A549 (cell line): ENCODE results near the gene SAMM50. TPM values are rescaled to one million over a fixed set of nuclear protein-coding genes. Genes with fewer than 3 reads are reported as not detected.

Source experiments
- ATAC-seq, 2 experiments: fragments of 200-7000 bp in 1 of 2; fragments of >200 bp in 1 of 2; cut with Nextera tagmentation in 1 of 2; cut with Tn5 transposase in 1 of 2; 3 replicates each; pipeline versions ENCODE4 v1.8.0 to v1.9.1; 2018 to 2020; ENCODE audit warnings: mild to moderate bottlenecking in 1 of 2, moderate library complexity in 1 of 2
- CTCF ChIA-PET: fragments of 300-600 bp; sonication (Branson Sonifier 250); formaldehyde crosslinking; extraction: SDS; loops from one replicate; lab custom pipeline; 2021; ENCODE audit warnings: antibody characterized with exemption, inconsistent platforms; lab: Yijun Ruan, JAX
- POLR2A ChIA-PET: fragments of 350-600 bp; formaldehyde crosslinking; extraction: SDS; loops from one replicate; lab custom pipeline; 2021; ENCODE audit warnings: antibody characterized with exemption, inconsistent platforms; lab: Yijun Ruan, JAX
- DNase-seq, 2 experiments: peaks; one replicate each; pipeline versions ENCODE4 v3.0.0 to v3.0.0-alpha.2; 2011 to 2016; ENCODE audit warnings: low read depth in 1 of 2, low spot score in 1 of 2
- FAIRE-seq: peaks from 2 replicates; lab custom pipeline; 2011; peaks lifted over from hg19 to GRCh38; lab: Jason Lieb, UNC
- H3K27ac ChIP-seq, 2 experiments: fragments of >200 bp; sonication (Bioruptor Twin); formaldehyde crosslinking; 3 replicates each; pipeline ENCODE4 v1.5.1; 2016 to 2017
- H3K4me1 ChIP-seq: fragments of >200 bp; sonication (Bioruptor Twin); formaldehyde crosslinking; 3 replicates; pipeline ENCODE4 v1.6.1; 2016
- H3K4me2 ChIP-seq: fragments of >200 bp; sonication (Bioruptor Twin); formaldehyde crosslinking; 3 replicates; pipeline ENCODE4 v1.6.1; 2016
- H3K4me3 ChIP-seq: fragments of >200 bp; sonication (Bioruptor Twin); formaldehyde crosslinking; 3 replicates; pipeline ENCODE4 v1.5.1; 2016
- H3K9me3 ChIP-seq: fragments of >200 bp; sonication (Bioruptor Twin); formaldehyde crosslinking; 3 replicates; pipeline ENCODE4 v1.6.1; 2016
- BCL3 ChIP-seq: fragments of >200 bp; sonication (Bioruptor Twin); formaldehyde crosslinking; IDR thresholded peaks from 3 replicates; pipeline ENCODE4 v1.6.1; 2016
- BHLHE40 ChIP-seq: IDR thresholded peaks from 2 replicates; pipeline ENCODE4 v1.6.1; 2012; ENCODE audit warnings: low read depth, low read length, inconsistent platforms
- CBX2 ChIP-seq: fragments of 200-600 bp; sonication (generic); IDR thresholded peaks from 2 replicates; pipeline ENCODE4 v1.6.1; 2016; ENCODE audit warnings: low read depth, mild to moderate bottlenecking, borderline replicate concordance
- CBX8 ChIP-seq: fragments of 200-600 bp; sonication (generic); IDR thresholded peaks from 2 replicates; pipeline ENCODE4 v1.6.1; 2016
- CEBPB ChIP-seq, 2 experiments: fragments of >200 bp in 1 of 2; sonication (Bioruptor Twin) in 1 of 2; formaldehyde crosslinking in 1 of 2; IDR thresholded peaks; 2 replicates each; pipeline ENCODE4 v1.6.1; 2012 to 2016
- CHD2 ChIP-seq: fragments of 150-350 bp; IDR thresholded peaks from 2 replicates; pipeline ENCODE4 v1.6.1; 2014; ENCODE audit warnings: low read length; ENCODE audit not compliant: partially characterized antibody
- CHD4 ChIP-seq: fragments of 200-600 bp; sonication (generic); IDR thresholded peaks from 2 replicates; pipeline ENCODE4 v1.6.1; 2016; ENCODE audit warnings: antibody characterized with exemption, mild to moderate bottlenecking, borderline replicate concordance
- CTCF ChIP-seq: fragments of >200 bp; sonication (Bioruptor Twin); formaldehyde crosslinking; IDR thresholded peaks from 3 replicates; pipeline ENCODE4 v1.5.1; 2016
- E2F6 ChIP-seq: IDR thresholded peaks from 2 replicates; pipeline ENCODE4 v1.6.1; 2012; ENCODE audit warnings: low read depth, borderline replicate concordance
- EP300 ChIP-seq, 2 experiments: fragments of >200 bp; sonication (Bioruptor Twin); formaldehyde crosslinking; IDR thresholded peaks; 2 replicates in 1 of 2; 3 replicates in 1 of 2; pipeline ENCODE4 v1.6.1; 2016 to 2017
- FOSB ChIP-seq: fragments of 250-450 bp; sonication (Bioruptor Pico); IDR thresholded peaks from 2 replicates; pipeline ENCODE4 v1.5.0; 2020; ENCODE audit warnings: mild to moderate bottlenecking, moderate library complexity
- FOSL2 ChIP-seq, 2 experiments: fragments of 450-650 bp in 1 of 2; fragments of >200 bp in 1 of 2; sonication (Bioruptor Twin) in 1 of 2; formaldehyde crosslinking; IDR thresholded peaks; 2 replicates each; pipeline versions ENCODE4 v1.5.0 to v1.6.1; 2016 to 2020; ENCODE audit warnings: mild to moderate bottlenecking in 1 of 2, moderate library complexity in 1 of 2
- GATA3 ChIP-seq: IDR thresholded peaks from 2 replicates; pipeline ENCODE4 v1.6.1; 2012; ENCODE audit warnings: borderline replicate concordance
- HDAC2 ChIP-seq: fragments of 200-600 bp; sonication (generic); IDR thresholded peaks from 2 replicates; pipeline ENCODE4 v1.6.1; 2016
- HOXB13 ChIP-seq: fragments of 250-450 bp; sonication (Bioruptor Pico); IDR thresholded peaks from 2 replicates; pipeline ENCODE4 v1.5.0; 2020; ENCODE audit warnings: low read depth, mild to moderate bottlenecking, moderate library complexity
- MAX ChIP-seq: IDR thresholded peaks from 2 replicates; pipeline ENCODE4 v1.6.1; 2012
- MAZ ChIP-seq: fragments of 150-350 bp; IDR thresholded peaks from 2 replicates; pipeline ENCODE4 v1.6.1; 2014; ENCODE audit warnings: antibody characterized with exemption, low read depth, low read length, borderline replicate concordance
- NFE2L2 ChIP-seq: fragments of 150-350 bp; conservative IDR thresholded peaks from 2 replicates; pipeline ENCODE4 v1.6.1; 2014; ENCODE audit warnings: low read length
- NR3C1 ChIP-seq: fragments of >200 bp; sonication (Bioruptor Twin); formaldehyde crosslinking; IDR thresholded peaks from 3 replicates; pipeline ENCODE4 v1.6.1; 2017
- POLR2A ChIP-seq: IDR thresholded peaks from 2 replicates; pipeline ENCODE4 v1.6.1; 2012; ENCODE audit warnings: mild to moderate bottlenecking, low read length
- RAD21 ChIP-seq, 2 experiments: fragments of >200 bp in 1 of 2; sonication (Bioruptor Twin) in 1 of 2; formaldehyde crosslinking in 1 of 2; IDR thresholded peaks in 1 of 2; conservative IDR thresholded peaks in 1 of 2; 2 replicates in 1 of 2; 3 replicates in 1 of 2; pipeline ENCODE4 v1.6.1; 2012 to 2018; ENCODE audit warnings: inconsistent platforms in 1 of 2
- RCOR1 ChIP-seq: fragments of 150-350 bp; IDR thresholded peaks from 2 replicates; pipeline ENCODE4 v1.6.1; 2014; ENCODE audit warnings: antibody characterized with exemption, low read length, low read depth
- REST ChIP-seq: fragments of 200-600 bp; sonication (generic); IDR thresholded peaks from 2 replicates; pipeline ENCODE4 v1.6.1; 2016; ENCODE audit warnings: antibody characterized with exemption, mild to moderate bottlenecking, moderate library complexity
- RNF2 ChIP-seq: fragments of 200-600 bp; sonication (generic); IDR thresholded peaks from 2 replicates; pipeline ENCODE4 v1.6.1; 2016; ENCODE audit warnings: low read depth, mild to moderate bottlenecking, antibody characterized with exemption, moderate library complexity, borderline replicate concordance
- SMC3 ChIP-seq: fragments of >200 bp; sonication (Bioruptor Twin); formaldehyde crosslinking; IDR thresholded peaks from 3 replicates; pipeline ENCODE4 v1.6.1; 2018; ENCODE audit warnings: inconsistent platforms
- TFCP2L1 ChIP-seq: fragments of 250-450 bp; sonication (Bioruptor Pico); IDR thresholded peaks from 2 replicates; pipeline ENCODE4 v1.5.0; 2021; ENCODE audit warnings: mild to moderate bottlenecking
- ZC3H11A ChIP-seq: fragments of 450-650 bp; IDR thresholded peaks from 2 replicates; pipeline ENCODE4 v1.6.1; 2014; ENCODE audit warnings: antibody characterized with exemption, mild to moderate bottlenecking
- ZFP36 ChIP-seq: fragments of 450-650 bp; IDR thresholded peaks from 2 replicates; pipeline ENCODE4 v1.6.1; 2014; ENCODE audit warnings: borderline replicate concordance; ENCODE audit not compliant: partially characterized antibody
- WGBS: methylation state at CpG from one replicate; pipeline ENCODE4 v1.1.6; 2017; ENCODE audit errors: missing lambda C conversion rate; 5-methylcytosine and 5-hydroxymethylcytosine counted together
- polyA plus RNA-seq, 4 experiments: library from polyadenylated mRNA; depleted of rRNA in 3 of 4; stranded (reverse); fragments of >200 nt; fragmentation: RNase III in 1 of 4; extraction: RNeasy Plus Mini Kit Qiagen cat#74134 plus additional on column Dnase treatment in 1 of 4; gene quantifications; 2 replicates in 3 of 4; 3 replicates in 1 of 4; pipeline ENCODE4 v1.2.3, GENCODE V29; 2011 to 2017

Gene SAMM50
- polyA plus RNA-seq, 2 of the 4 experiments (the other 2 are of a cell fraction): 49.3 to 51.4 TPM

GRCh38 chr22:44004104-44004460 lies 48.8 kb downstream of the SAMM50 start:
- DNase-seq (no peak), ATAC-seq (no peak)
- no peaks in the 10 kb centered on the region for H3K9me3 ChIP-seq
- CTCF ChIA-PET: interaction anchor here (1.3 to 3.8 kb wide), 2 partner anchors 11 to 623 kb away, joined by 3 to 28 read pairs; no protein-coding TSS in a partner anchor
- no peak overlapping the region for H3K27ac ChIP-seq
- H3K4me2 ChIP-seq: no peak overlapping the region
- TF ChIP-seq TFCP2L1 (CRISPR knock-in tag): no peak
- no peak for TF ChIP-seq HDAC2
- TF ChIP-seq ZFP36: no peak
- no peak for TF ChIP-seq MAX
- no peak for TF ChIP-seq CHD2
- no peak for TF ChIP-seq EP300 (IDR thresholded peaks at IDR 0.05)
- TF ChIP-seq FOSL2 (IDR thresholded peaks at IDR 0.05): no peak
- no peak for TF ChIP-seq FOSL2 (CRISPR knock-in tag; IDR thresholded peaks at IDR 0.05)
- no peak for TF ChIP-seq REST
- TF ChIP-seq CHD4: no peak
- no peak for TF ChIP-seq CTCF
- no peak for TF ChIP-seq GATA3
- TF ChIP-seq CBX2: no peak
- no peak for TF ChIP-seq BHLHE40
- TF ChIP-seq CBX8: no peak
- no peak for TF ChIP-seq BCL3
- TF ChIP-seq FOSB (CRISPR knock-in tag): no peak
- TF ChIP-seq, all 56 proteins: peak for 0
- Histone ChIP-seq H3K4me1 (no peaks in the 10 kb centered on the region), H3K4me3 (no peak overlapping the region)
- POLR2A ChIA-PET: no interaction called here
- no peak for FAIRE-seq
- WGBS: 93% methylated on average over 7 of the region's 7 CpGs

- H3K4me2 ChIP-seq: no peak overlapping the region
- ChIA-PET POLR2A (no interaction called here), CTCF (interaction anchor here (0.6 to 3.8 kb wide), 8 partner anchors 10 to 621 kb away, joined by 3 to 28 read pairs (median 4); no protein-coding TSS in a partner anchor)
- no peak overlapping the region for H3K4me3 ChIP-seq
- no peak overlapping the region for H3K27ac ChIP-seq
- 82% methylated on average over 4 of the region's 4 CpGs for WGBS
- TF ChIP-seq REST: no peak
- no peak for TF ChIP-seq RCOR1
- no peak for TF ChIP-seq CEBPB (IDR thresholded peaks at IDR 0.05)
- TF ChIP-seq CBX2: no peak
- TF ChIP-seq CHD2: no peak
- TF ChIP-seq RAD21 (conservative IDR thresholded peaks at IDR 0.05 in 1 of 2, IDR thresholded peaks at IDR 0.05 in 1 of 2): no peak
- no peak for TF ChIP-seq SMC3
- no peak for TF ChIP-seq NR3C1
- no peak for TF ChIP-seq MAZ
- TF ChIP-seq ZC3H11A: no peak
- no peak for TF ChIP-seq POLR2A
- TF ChIP-seq RNF2: no peak
- no peak for TF ChIP-seq CBX8
- no peak for TF ChIP-seq E2F6
- no peak for TF ChIP-seq NFE2L2
- TF ChIP-seq FOSB (CRISPR knock-in tag): no peak
- no peak for TF ChIP-seq HOXB13 (CRISPR knock-in tag)
- DNase-seq (no peak), ATAC-seq (no peak), FAIRE-seq (no peak)
- no peaks in the 10 kb centered on the region for H3K9me3 ChIP-seq
- H3K4me1 ChIP-seq: no peaks in the 10 kb centered on the region
Measured at GRCh38 chr22:44005524-44005923, 50.3 kb downstream of the SAMM50 start.
